Activated CD8-positive, alpha-beta T cell treated with anti-CD3 and anti-CD28 coated beads for 36 hours (primary cell): ENCODE measurements around the gene UPF3A. TPM values are rescaled to one million over a fixed set of nuclear protein-coding genes. Genes with fewer than 3 reads are reported as not detected.
"Not testable (repeated sequence)": the region's sequence is repeated elsewhere in the genome, so short reads cannot be mapped to it uniquely, and the experiment has no call there.

Experiments used
- ATAC-seq: fragments of 200-7000 bp; cut with Tn5 transposase; one replicate; pipeline ENCODE4 v1.10.0; 2021; ENCODE audit warnings: mild to moderate bottlenecking, moderate library complexity
- CTCF ChIA-PET: fragments of 350-600 bp; sonication (Branson Sonifier 250); formaldehyde crosslinking; loops from one replicate; lab custom pipeline; 2021; ENCODE audit warnings: antibody characterized with exemption; lab: Charles Lee
- POLR2A ChIA-PET: fragments of 350-600 bp; sonication (Branson Sonifier 250); formaldehyde crosslinking; loops from one replicate; lab custom pipeline; 2021; ENCODE audit warnings: antibody characterized with exemption; lab: Charles Lee
- DNase-seq: peaks from one replicate; pipeline ENCODE4 v3.0.0-alpha.2; 2020
- H3K27ac Mint-ChIP-seq: one replicate; pipeline ENCODE4 v1.8.0; 2021; ENCODE audit warnings: mild to moderate bottlenecking, mixed read lengths
- H3K27me3 Mint-ChIP-seq: one replicate; pipeline ENCODE4 v1.8.0; 2021; ENCODE audit warnings: mixed read lengths
- H3K36me3 Mint-ChIP-seq: one replicate; pipeline ENCODE4 v1.8.0; 2021; ENCODE audit warnings: low read depth, mixed read lengths
- H3K4me1 Mint-ChIP-seq: one replicate; pipeline ENCODE4 v1.8.0; 2021; ENCODE audit warnings: low read depth, mixed read lengths
- H3K4me3 Mint-ChIP-seq: one replicate; pipeline ENCODE4 v1.8.0; 2021; ENCODE audit warnings: mild to moderate bottlenecking, moderate library complexity, mixed read lengths
- H3K9me3 Mint-ChIP-seq: one replicate; pipeline ENCODE4 v1.8.0; 2021; ENCODE audit warnings: mixed read lengths
- intact Hi-C: fragments of 100-400 bp; cut with micrococcal nuclease; formaldehyde crosslinking; loops from one replicate; pipeline ENCODE4 v1.10.0; 2022
- total RNA-seq, 2 experiments: library from RNA; stranded (reverse); gene quantifications; one replicate each; pipeline ENCODE4 v1.2.3, GENCODE V29; 2021
- TF ChIP-seq, protein P1 (sequence below): fragments of 200-600 bp; IDR thresholded peaks from one replicate; pipeline ENCODE4 v1.8.0; 2022; ENCODE audit warnings: antibody characterized with exemption, mild to moderate bottlenecking

Gene UPF3A
- total RNA-seq, 2 experiments from 2014 or later, result 36.7 TPM

DNA sequence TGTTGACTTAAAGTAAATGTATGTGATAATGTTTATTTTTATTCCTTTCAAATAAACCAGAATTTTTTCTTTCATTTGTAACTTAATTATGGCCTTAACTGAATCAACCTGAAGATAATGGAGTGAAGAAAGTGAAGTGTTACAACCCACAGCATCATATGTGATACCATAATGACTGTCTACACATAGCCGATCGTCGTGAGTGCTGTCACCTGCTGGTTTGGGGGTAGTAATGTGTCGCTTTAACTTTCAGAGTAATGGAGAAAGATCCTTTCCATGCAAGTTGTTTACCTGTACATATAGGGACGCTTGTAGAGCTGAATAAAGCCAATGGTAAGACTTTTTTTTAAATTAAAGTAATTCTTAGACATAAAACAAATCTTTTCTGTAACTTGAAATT lies 36.8 kb upstream of the UPF3A start:
- TF ChIP-seq, protein P1, sequence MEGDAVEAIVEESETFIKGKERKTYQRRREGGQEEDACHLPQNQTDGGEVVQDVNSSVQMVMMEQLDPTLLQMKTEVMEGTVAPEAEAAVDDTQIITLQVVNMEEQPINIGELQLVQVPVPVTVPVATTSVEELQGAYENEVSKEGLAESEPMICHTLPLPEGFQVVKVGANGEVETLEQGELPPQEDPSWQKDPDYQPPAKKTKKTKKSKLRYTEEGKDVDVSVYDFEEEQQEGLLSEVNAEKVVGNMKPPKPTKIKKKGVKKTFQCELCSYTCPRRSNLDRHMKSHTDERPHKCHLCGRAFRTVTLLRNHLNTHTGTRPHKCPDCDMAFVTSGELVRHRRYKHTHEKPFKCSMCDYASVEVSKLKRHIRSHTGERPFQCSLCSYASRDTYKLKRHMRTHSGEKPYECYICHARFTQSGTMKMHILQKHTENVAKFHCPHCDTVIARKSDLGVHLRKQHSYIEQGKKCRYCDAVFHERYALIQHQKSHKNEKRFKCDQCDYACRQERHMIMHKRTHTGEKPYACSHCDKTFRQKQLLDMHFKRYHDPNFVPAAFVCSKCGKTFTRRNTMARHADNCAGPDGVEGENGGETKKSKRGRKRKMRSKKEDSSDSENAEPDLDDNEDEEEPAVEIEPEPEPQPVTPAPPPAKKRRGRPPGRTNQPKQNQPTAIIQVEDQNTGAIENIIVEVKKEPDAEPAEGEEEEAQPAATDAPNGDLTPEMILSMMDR, result no peak
- ChIA-PET CTCF (no interaction called here), POLR2A (no interaction called here)
- Mint-ChIP-seq H3K36me3 (peaks cover 67% of the 10 kb centered on the region), H3K9me3 (no peaks in the 10 kb centered on the region), H3K4me1 (peaks cover 17% of the 10 kb centered on the region), H3K27me3 (no peaks in the 10 kb centered on the region), H3K4me3 (no peak overlapping the region), H3K27ac (peak overlapping the region; percentile 38)
- no peak for ATAC-seq
- DNase-seq, result no peak
- intact Hi-C loops, result no loop called here

- no peak overlapping the region for H3K27ac Mint-ChIP-seq
- peaks cover 14% of the 10 kb centered on the region for H3K4me1 Mint-ChIP-seq
- CTCF ChIA-PET, result interaction anchor here (1.2 to 1.5 kb wide), 2 partner anchors 11 to 91 kb away, joined by 3 to 4 read pairs; no protein-coding TSS in a partner anchor
- ATAC-seq (no peak), DNase-seq (no peak)
- no peak overlapping the region for H3K4me3 Mint-ChIP-seq
- H3K36me3 Mint-ChIP-seq, result peaks cover 59% of the 10 kb centered on the region
- TF ChIP-seq, protein P1, result no peak
- intact Hi-C loops, result no loop called here
- POLR2A ChIA-PET, result no interaction called here
- no peaks in the 10 kb centered on the region for H3K9me3 Mint-ChIP-seq
- H3K27me3 Mint-ChIP-seq, result no peaks in the 10 kb centered on the region
Observed at GRCh38 chr13:114248011-114248410, 33.4 kb upstream of the UPF3A start.

DNA sequence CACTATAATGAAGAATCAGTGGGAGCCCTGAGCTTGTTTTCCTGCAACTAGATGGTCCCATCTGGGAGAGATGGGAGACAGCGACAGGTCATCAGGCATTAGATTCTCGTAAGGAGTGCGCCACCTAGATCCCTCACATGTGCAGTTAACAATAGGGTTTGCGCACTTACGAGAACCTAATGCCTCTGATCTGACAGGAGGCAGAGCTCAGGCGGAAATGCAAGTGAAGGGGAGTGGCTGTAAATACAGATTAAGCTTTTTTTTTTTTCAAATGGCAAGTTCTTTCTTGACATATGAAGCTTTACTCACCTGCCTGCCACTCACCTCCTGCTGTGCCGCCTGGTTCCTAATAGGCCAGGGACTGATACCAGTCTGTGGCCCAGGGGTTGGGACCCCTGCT lies 32.3 kb upstream of the UPF3A start:
- Mint-ChIP-seq H3K27me3 (no peaks in the 10 kb centered on the region), H3K27ac (no peak overlapping the region), H3K4me1 (peaks cover 11% of the 10 kb centered on the region), H3K4me3 (no peak overlapping the region), H3K9me3 (no peaks in the 10 kb centered on the region), H3K36me3 (peaks cover 55% of the 10 kb centered on the region)
- ATAC-seq (no peak), DNase-seq (no peak)
- POLR2A ChIA-PET, result interaction anchor here (1.1 kb wide), 1 partner anchor 13 kb away, joined by 5 read pairs; no protein-coding TSS in a partner anchor
- intact Hi-C loops, result no loop called here
- CTCF ChIA-PET, result interaction anchor here (0.6 to 1.5 kb wide), 3 partner anchors 12 to 90 kb away, joined by 3 to 4 read pairs (median 3); no protein-coding TSS in a partner anchor
- TF ChIP-seq, protein P1, result no peak

GRCh38 chr13:114251639-114252440 lies 29.6 kb upstream of the UPF3A start:
- ATAC-seq, DNase-seq, H3K4me3 Mint-ChIP-seq, H3K27ac Mint-ChIP-seq, H3K27me3 Mint-ChIP-seq, H3K9me3 Mint-ChIP-seq, intact Hi-C loops, H3K4me1 Mint-ChIP-seq: not testable (repeated sequence)
- ChIA-PET POLR2A (interaction anchor here (1.5 kb wide), 1 partner anchor 14 kb away, joined by 4 read pairs; no protein-coding TSS in a partner anchor), CTCF (interaction anchor here (1.1 kb wide), 1 partner anchor 23 kb away, joined by 3 read pairs; no protein-coding TSS in a partner anchor)
- peaks cover 51% of the 10 kb centered on the region for H3K36me3 Mint-ChIP-seq

DNA sequence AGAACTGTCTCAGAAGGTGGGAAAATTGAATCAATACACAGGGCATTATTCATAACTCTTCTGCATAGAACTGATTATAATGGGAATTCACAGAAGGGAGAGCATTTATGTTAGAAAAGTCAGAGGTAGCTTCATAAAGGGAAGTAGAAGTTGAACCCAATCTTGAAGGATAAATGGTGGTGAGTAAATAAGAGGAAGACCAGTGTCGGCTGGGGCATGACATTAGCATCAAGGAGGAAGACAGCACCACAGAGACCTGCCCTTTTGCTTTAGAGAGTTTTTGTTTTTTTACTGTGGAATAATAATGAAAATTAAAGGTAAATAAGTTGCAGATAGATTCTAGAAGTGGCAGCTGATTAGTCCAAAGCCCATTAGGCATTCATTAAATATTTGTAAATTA lies 24.9 kb upstream of the UPF3A start:
- no peaks in the 10 kb centered on the region for H3K9me3 Mint-ChIP-seq
- TF ChIP-seq, protein P1, result no peak
- peaks cover 15% of the 10 kb centered on the region for H3K4me1 Mint-ChIP-seq
- H3K27ac Mint-ChIP-seq, result no peak overlapping the region
- no peak for ATAC-seq
- intact Hi-C loops, result no loop called here
- no peak overlapping the region for H3K4me3 Mint-ChIP-seq
- ChIA-PET CTCF (interaction anchor here (1.0 kb wide), 1 partner anchor 9 kb away, joined by 4 read pairs; no protein-coding TSS in a partner anchor), POLR2A (interaction anchor here (1.3 to 1.6 kb wide), 3 partner anchors 9 to 33 kb away, joined by 3 to 4 read pairs (median 4); no protein-coding TSS in a partner anchor)
- no peak for DNase-seq
- peaks cover 50% of the 10 kb centered on the region for H3K36me3 Mint-ChIP-seq
- no peaks in the 10 kb centered on the region for H3K27me3 Mint-ChIP-seq
